HepG2 (cell line): Measurements from ENCODE around the gene URM1. TPM values are rescaled to one million over a fixed set of nuclear protein-coding genes. Genes with fewer than 3 reads are reported as not detected.

Experiments used
- ARNT ChIP-seq: fragments of 450-650 bp; IDR thresholded peaks from 2 replicates; pipeline ENCODE4 v1.6.1; 2017
- BORCS8-MEF2B ChIP-seq: sonication (generic); formaldehyde crosslinking; IDR thresholded peaks from 2 replicates; pipeline ENCODE4 v1.8.0; 2022; ENCODE audit warnings: mild to moderate bottlenecking, missing genetic modification reagents
- FOSL2 ChIP-seq: sonication (generic); formaldehyde crosslinking; IDR thresholded peaks from 2 replicates; pipeline ENCODE4 v1.4.0; 2020; ENCODE audit warnings: missing genetic modification reagents
- FOXO1 ChIP-seq: sonication (generic); formaldehyde crosslinking; IDR thresholded peaks from 2 replicates; pipeline ENCODE4 v1.4.0; 2020; ENCODE audit warnings: missing genetic modification reagents
- GATA4 ChIP-seq: sonication (generic); IDR thresholded peaks from 2 replicates; pipeline ENCODE4 v1.6.1; 2016; ENCODE audit warnings: antibody characterized with exemption, low read depth, borderline replicate concordance
- IRX3 ChIP-seq: sonication (generic); formaldehyde crosslinking; IDR thresholded peaks from 2 replicates; pipeline ENCODE4 v1.8.1; 2023; ENCODE audit warnings: mild to moderate bottlenecking, low read depth, missing genetic modification reagents, borderline replicate concordance
- KDM2A ChIP-seq: sonication (generic); formaldehyde crosslinking; IDR thresholded peaks from 2 replicates; pipeline ENCODE4 v1.4.0; 2020; ENCODE audit warnings: low read depth, missing genetic modification reagents, borderline replicate concordance
- NFIB ChIP-seq: sonication (generic); formaldehyde crosslinking; IDR thresholded peaks from 2 replicates; pipeline ENCODE4 v1.9.0; 2021; ENCODE audit warnings: missing genetic modification reagents, mild to moderate bottlenecking, borderline replicate concordance
- NR2F1 ChIP-seq, 2 experiments: fragments of 450-650 bp in 1 of 2; formaldehyde crosslinking in 1 of 2; IDR thresholded peaks; 2 replicates each; pipeline versions ENCODE4 v1.5.0 to v1.6.1; 2016 to 2020; ENCODE audit warnings: mild to moderate bottlenecking in 1 of 2, missing compliant biosample characterization in 1 of 2, missing genetic modification reagents in 1 of 2, moderate library complexity in 1 of 2
- NR2F6 ChIP-seq, 2 experiments: IDR thresholded peaks; 2 replicates each; pipeline ENCODE4 v1.6.1; 2016; ENCODE audit warnings: antibody characterized with exemption in 1 of 2, mild to moderate bottlenecking in 1 of 2
- RBAK ChIP-seq: sonication (generic); formaldehyde crosslinking; IDR thresholded peaks from 2 replicates; pipeline ENCODE4 v1.5.1; 2020; ENCODE audit warnings: mild to moderate bottlenecking, missing genetic modification reagents
- TCF7L2 ChIP-seq: IDR thresholded peaks from 2 replicates; pipeline ENCODE4 v1.6.1; 2011; ENCODE audit warnings: mild to moderate bottlenecking, low read depth, low read length, moderate library complexity
- TEAD3 ChIP-seq: optimal IDR thresholded peaks from 2 replicates; pipeline ENCODE3; 2016; ENCODE audit warnings: borderline replicate concordance
- ZNF296 ChIP-seq: sonication (generic); formaldehyde crosslinking; conservative IDR thresholded peaks from 2 replicates; pipeline ENCODE4 v1.5.0; 2020; ENCODE audit warnings: mild to moderate bottlenecking, missing genetic modification reagents
- ZNF337 ChIP-seq: sonication (generic); formaldehyde crosslinking; IDR thresholded peaks from 2 replicates; pipeline ENCODE4 v1.5.1; 2020; ENCODE audit warnings: missing genetic modification reagents, low read depth, mild to moderate bottlenecking, borderline replicate concordance
- ZNF430 ChIP-seq: sonication (generic); formaldehyde crosslinking; IDR thresholded peaks from 2 replicates; pipeline ENCODE4 v1.9.0; 2021; ENCODE audit warnings: mild to moderate bottlenecking, missing genetic modification reagents
- ZNF44 ChIP-seq: sonication (generic); formaldehyde crosslinking; IDR thresholded peaks from 2 replicates; pipeline ENCODE4 v1.5.1; 2020; ENCODE audit warnings: mild to moderate bottlenecking, missing genetic modification reagents
- polyA plus RNA-seq, 8 experiments: library from polyadenylated mRNA; depleted of rRNA in 3 of 8; stranded (reverse) in 7 of 8; unstranded in 1 of 8; fragments of >200 nt; fragmentation: Illumina TruSeq in 4 of 8; extraction: Trizol in 4 of 8; gene quantifications; 2 replicates each; pipeline versions ENCODE4 v1.2.1 to v1.2.3, GENCODE V29; 2011 to 2016; ENCODE audit warnings: low read depth in 4 of 8, missing spikeins in 1 of 8, mixed read lengths in 1 of 8; ENCODE audit not compliant: insufficient read depth in 1 of 8
- total RNA-seq, 5 experiments: library from RNA; depleted of rRNA; stranded (reverse); fragments of >200 nt; fragmentation: Illumina TruSeq; extraction: Trizol; gene quantifications; 2 replicates each; pipeline ENCODE4 v1.2.3, GENCODE V29; 2016; ENCODE audit warnings: low read depth in 1 of 5
- TF ChIP-seq, protein P1 (sequence below): sonication (generic); formaldehyde crosslinking; conservative IDR thresholded peaks from 2 replicates; pipeline ENCODE4 v1.4.0; 2020; ENCODE audit warnings: missing genetic modification reagents
- TF ChIP-seq, protein P2 (sequence below): sonication (generic); formaldehyde crosslinking; IDR thresholded peaks from 2 replicates; pipeline ENCODE4 v1.5.0; 2020; ENCODE audit warnings: mild to moderate bottlenecking, low read depth, missing genetic modification reagents, borderline replicate concordance
- TF ChIP-seq, protein P3 (sequence below): fragments of 450-650 bp; IDR thresholded peaks from 2 replicates; pipeline ENCODE4 v1.6.1; 2017
- TF ChIP-seq, protein P4 (sequence below), 2 experiments: sonication (generic) in 1 of 2; formaldehyde crosslinking in 1 of 2; IDR thresholded peaks; 2 replicates each; pipeline versions ENCODE4 v1.4.0 to v1.6.1; 2018 to 2020; ENCODE audit warnings: missing genetic modification reagents in 2 of 2, borderline replicate concordance in 1 of 2, low read depth in 1 of 2, mild to moderate bottlenecking in 1 of 2, missing biosample characterization in 1 of 2
- TF ChIP-seq, protein P5 (sequence below): conservative IDR thresholded peaks from 2 replicates; pipeline ENCODE4 v1.6.1; 2018; ENCODE audit warnings: missing genetic modification reagents

Gene URM1
- total and polyA plus RNA-seq, 2 of the 13 experiments (the other 11 are each of a cell fraction or from before 2014, with no cell fraction given) = 37.1 to 41.3 TPM

DNA sequence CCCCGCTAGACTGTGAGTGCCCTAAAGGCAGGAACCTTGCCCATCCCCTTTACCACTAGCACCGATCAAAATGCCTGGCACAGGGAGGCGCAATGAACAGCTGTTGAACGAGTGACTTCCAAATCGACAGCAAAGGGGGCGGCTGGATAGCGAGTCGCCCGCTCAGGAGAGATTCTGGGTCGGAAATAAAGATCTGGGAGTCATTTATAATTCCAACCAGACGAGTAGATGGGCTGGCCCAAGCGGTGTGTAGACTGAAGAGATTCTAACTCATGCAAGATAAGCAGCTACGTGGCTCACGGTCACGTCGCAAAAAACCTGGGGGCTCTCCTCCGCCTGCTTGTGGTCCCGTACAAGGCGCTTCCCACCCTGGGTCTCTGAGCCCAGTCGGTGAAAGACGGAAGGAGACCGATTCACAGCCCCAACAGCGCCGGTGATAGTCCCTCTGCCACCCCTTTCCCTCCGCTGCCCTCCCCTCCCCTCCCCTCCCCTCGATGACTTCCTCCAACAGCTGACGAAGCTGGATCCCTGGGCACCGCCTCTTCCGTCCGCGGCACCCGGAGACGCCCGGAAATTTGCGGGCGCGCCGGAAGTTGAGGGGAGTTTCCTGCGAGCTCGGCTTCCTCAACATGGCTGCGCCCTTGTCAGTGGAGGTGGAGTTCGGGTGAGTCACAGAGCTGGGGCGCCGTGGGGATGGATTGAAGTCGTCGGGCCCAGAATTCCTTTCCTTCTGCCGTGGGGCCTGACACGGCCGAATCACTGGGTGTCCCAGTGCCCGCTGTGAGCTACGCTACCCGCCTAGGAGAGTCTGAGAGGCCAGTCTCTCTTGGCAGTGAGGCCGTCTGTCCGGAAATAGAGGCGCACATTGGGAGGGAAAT, at the start of gene URM1 (continued):
- TF ChIP-seq TEAD3 (CRISPR knock-in tag) (peak; percentile 1), ARNT (no peak), FOSL2 (peak; percentile 77), NR2F1 (CRISPR knock-in tag; IDR thresholded peaks at IDR 0.05) (0 out of 4 replicates have a peak, but pooled peaks of 1 of the 2 experiments have one; percentile 14), ZNF296 (CRISPR knock-in tag) (no peak), RBAK (CRISPR knock-in tag) (no peak), BORCS8-MEF2B (CRISPR knock-in tag) (no peak; the same call in 1 of the 2 replicates), NFIB (CRISPR knock-in tag) (no peak), GATA4 (0 out of 2 replicates have a peak, but pooled peaks have one; percentile 21), ZNF337 (no peak), ZNF430 (0 out of 2 replicates have a peak, but pooled peaks have one; percentile 52), TCF7L2 (no peak), KDM2A (CRISPR knock-in tag) (peak; percentile 58; the same call in 1 of the 2 replicates), FOXO1 (CRISPR knock-in tag) (no peak), ZNF44 (CRISPR knock-in tag) (0 out of 2 replicates have a peak, but pooled peaks have one; percentile 9), NR2F6 (IDR thresholded peaks at IDR 0.05) (no peak), NR2F6 (CRISPR knock-in tag; IDR thresholded peaks at IDR 0.05) (no peak), IRX3 (CRISPR knock-in tag) (no peak)
- TF ChIP-seq, protein P1, sequence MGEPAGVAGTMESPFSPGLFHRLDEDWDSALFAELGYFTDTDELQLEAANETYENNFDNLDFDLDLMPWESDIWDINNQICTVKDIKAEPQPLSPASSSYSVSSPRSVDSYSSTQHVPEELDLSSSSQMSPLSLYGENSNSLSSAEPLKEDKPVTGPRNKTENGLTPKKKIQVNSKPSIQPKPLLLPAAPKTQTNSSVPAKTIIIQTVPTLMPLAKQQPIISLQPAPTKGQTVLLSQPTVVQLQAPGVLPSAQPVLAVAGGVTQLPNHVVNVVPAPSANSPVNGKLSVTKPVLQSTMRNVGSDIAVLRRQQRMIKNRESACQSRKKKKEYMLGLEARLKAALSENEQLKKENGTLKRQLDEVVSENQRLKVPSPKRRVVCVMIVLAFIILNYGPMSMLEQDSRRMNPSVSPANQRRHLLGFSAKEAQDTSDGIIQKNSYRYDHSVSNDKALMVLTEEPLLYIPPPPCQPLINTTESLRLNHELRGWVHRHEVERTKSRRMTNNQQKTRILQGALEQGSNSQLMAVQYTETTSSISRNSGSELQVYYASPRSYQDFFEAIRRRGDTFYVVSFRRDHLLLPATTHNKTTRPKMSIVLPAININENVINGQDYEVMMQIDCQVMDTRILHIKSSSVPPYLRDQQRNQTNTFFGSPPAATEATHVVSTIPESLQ (CRISPR knock-in tag) = no peak; the same call in 1 of the 2 replicates
- TF ChIP-seq, protein P2, sequence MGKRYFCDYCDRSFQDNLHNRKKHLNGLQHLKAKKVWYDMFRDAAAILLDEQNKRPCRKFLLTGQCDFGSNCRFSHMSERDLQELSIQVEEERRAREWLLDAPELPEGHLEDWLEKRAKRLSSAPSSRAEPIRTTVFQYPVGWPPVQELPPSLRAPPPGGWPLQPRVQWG (CRISPR knock-in tag) = no peak
- TF ChIP-seq, protein P3, sequence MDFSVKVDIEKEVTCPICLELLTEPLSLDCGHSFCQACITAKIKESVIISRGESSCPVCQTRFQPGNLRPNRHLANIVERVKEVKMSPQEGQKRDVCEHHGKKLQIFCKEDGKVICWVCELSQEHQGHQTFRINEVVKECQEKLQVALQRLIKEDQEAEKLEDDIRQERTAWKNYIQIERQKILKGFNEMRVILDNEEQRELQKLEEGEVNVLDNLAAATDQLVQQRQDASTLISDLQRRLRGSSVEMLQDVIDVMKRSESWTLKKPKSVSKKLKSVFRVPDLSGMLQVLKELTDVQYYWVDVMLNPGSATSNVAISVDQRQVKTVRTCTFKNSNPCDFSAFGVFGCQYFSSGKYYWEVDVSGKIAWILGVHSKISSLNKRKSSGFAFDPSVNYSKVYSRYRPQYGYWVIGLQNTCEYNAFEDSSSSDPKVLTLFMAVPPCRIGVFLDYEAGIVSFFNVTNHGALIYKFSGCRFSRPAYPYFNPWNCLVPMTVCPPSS = no peak
- TF ChIP-seq, protein P4, sequence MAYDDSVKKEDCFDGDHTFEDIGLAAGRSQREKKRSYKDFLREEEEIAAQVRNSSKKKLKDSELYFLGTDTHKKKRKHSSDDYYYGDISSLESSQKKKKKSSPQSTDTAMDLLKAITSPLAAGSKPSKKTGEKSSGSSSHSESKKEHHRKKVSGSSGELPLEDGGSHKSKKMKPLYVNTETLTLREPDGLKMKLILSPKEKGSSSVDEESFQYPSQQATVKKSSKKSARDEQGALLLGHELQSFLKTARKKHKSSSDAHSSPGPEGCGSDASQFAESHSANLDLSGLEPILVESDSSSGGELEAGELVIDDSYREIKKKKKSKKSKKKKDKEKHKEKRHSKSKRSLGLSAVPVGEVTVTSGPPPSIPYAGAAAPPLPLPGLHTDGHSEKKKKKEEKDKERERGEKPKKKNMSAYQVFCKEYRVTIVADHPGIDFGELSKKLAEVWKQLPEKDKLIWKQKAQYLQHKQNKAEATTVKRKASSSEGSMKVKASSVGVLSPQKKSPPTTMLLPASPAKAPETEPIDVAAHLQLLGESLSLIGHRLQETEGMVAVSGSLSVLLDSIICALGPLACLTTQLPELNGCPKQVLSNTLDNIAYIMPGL (CRISPR knock-in tag; IDR thresholded peaks at IDR 0.05; ENCODE audit: borderline replicate concordance in 1 of 2, low read depth in 1 of 2) = peak in 1 of 2 experiments; percentile 40; a peak in 1 of 4 replicates
- TF ChIP-seq, protein P5, sequence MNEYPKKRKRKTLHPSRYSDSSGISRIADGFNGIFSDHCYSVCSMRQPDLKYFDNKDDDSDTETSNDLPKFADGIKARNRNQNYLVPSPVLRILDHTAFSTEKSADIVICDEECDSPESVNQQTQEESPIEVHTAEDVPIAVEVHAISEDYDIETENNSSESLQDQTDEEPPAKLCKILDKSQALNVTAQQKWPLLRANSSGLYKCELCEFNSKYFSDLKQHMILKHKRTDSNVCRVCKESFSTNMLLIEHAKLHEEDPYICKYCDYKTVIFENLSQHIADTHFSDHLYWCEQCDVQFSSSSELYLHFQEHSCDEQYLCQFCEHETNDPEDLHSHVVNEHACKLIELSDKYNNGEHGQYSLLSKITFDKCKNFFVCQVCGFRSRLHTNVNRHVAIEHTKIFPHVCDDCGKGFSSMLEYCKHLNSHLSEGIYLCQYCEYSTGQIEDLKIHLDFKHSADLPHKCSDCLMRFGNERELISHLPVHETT (CRISPR knock-in tag) = no peak
